Hindlimb muscle (tissue), 1 donor: ENCODE measurements around the gene MYH6. TPM values are rescaled to one million over a fixed set of nuclear protein-coding genes. Genes with fewer than 3 reads are reported as not detected.
"Not testable (repeated sequence)": the region's sequence is repeated elsewhere in the genome, so short reads cannot be mapped to it uniquely, and the experiment has no call there.

Source experiments
- DNase-seq: peaks from one replicate; pipeline ENCODE4 v3.0.0-alpha.2; 2013
- polyA plus RNA-seq: library from polyadenylated mRNA; unstranded; fragments of 120-200 nt; gene quantifications from one replicate; pipeline ENCODE4 v1.2.1, GENCODE V29; 2013; ENCODE audit not compliant: insufficient read length

The MYH6 gene
- polyA plus RNA-seq = 3.2 TPM

DNA sequence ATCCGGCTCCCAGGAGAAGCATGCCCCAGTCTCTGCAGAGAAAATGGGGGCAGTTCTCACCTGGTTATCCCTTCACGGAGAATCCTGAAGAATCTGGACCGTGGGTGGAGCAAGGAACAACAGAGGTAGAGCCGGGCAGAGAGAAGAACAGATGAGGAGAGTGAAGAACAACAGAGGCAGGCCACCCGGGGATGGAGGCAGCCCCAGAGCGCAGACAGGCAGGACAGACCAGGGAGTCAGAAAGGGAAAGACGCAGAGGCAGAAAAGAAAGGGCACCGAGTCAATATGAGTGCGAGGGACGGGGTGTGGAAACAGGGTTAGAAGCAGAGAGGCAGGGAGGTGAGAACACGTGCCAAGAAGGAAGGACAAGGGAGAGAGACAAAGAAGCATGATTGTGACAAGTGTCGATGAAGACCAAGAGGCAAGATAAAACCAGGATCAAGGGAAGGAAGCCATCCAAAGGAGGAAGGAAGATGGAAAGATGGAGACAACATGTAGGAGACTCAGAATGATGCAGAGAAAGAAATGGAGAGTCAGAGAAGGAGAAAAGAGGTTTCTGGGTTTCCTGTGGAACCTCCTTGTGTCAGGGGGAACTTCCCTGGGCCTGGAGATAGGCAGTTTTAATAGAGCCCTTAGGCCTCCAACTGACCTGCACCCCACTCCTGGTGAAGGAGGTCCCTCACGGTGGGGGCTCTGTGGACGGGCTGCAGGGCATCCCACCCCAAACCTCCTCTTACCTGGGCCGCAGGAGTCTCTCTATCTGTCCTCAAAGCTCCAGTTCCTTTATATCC, at the start of gene MYH6:
Gene MYH6, minus strand, starts transcription at position 758 of the 791 bp plus-strand sequence. CDS start 1,050 bp downstream, outside the sequence.
- no peak for DNase-seq

DNA sequence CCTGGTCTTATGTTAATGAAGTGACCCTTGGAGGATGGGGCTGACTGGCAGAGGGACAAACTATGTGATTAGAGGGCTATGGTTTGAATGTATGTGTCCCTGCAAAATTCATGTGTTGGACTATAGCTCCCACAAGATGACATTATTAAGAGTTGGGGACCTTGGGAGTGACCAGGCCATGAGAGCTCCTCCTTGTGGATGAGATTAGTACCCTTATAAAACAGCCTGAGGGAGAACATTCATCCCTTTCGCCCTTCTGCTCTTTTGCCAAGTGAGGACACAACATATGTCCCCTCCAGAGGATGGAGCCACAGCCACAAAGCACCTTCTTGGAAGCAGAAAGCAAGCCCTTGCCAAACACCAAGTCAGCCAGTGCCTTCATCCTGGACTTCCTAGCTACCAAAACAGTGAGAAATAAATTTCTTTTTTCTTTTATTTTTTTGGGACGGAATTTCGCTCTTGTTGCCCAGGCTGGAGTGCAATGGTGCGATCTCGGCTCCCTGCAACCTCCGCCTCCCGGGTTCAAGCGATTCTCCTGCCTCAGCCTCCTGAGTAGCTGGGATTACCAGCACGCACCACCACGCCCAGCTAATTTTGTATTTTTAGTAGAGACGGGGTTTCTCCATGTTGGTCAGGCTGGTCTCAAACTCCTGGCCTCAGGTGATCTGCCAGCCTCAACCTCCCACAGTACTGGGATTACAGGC, 49.0 kb upstream of the MYH6 start:
- DNase-seq = not testable (repeated sequence)

DNA sequence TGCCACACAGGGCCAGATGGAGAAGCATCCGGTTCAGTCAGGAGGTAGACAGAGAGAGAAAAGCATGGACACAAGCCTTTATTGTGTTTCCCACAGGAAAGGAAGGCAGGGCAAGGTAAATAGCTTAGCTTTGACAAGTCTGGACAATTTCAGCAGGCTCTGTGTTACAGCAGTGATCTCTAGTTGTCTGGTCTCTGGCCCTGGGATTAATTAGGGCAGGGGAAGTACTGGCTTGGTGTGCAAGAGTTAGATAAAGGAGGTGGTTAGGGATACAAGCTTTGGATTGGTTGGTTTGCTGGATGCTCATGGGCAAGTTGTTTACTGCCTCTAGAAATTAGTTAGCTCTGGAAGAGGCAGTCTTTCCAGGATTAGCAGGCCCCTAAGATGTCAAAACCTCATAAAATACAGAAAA, 46.4 kb upstream of the MYH6 start:
- DNase-seq = no peak

GRCh38 chr14:23452237-23452636, 44.2 kb upstream of the MYH6 start:
- DNase-seq = no peak

DNA sequence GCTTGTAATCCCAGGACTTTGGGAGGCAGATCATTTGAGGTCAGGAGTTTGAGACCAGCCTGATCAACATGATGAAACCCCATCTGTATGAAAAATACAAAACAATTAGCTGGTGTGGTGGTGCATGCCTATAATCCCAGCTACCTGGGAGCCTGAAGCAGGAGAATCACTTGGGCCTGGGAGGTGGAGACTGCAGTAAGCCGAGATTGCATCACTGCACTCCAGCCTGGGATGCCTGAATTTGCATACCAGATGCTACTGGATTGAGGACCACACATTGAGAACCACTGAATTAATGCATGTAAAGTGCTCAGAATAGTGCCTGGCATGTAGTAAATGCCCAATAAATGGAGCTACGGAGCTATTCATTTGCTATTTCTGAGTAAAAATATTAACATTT, 42.3 kb upstream of the MYH6 start:
- no peak for DNase-seq

DNA sequence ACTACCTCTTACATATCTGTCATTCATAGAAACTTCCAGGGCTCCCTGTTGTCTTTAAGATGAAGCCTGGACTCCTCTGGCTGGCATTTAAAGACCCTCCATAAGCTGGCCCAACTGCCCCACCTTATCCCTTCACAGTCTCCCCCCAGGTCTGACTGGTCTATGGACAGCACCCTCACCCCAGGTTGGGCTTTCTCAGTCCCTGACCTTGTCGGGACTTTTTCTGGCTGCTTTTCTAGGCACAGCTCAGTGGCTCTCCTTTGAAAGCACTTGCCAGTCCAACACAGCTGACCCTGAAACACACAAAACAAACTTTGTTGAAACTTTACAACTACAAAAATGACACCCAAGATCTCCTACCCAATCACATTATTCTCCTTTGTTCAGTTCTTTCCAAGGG, 41.2 kb upstream of the MYH6 start:
- DNase-seq = no peak

DNA sequence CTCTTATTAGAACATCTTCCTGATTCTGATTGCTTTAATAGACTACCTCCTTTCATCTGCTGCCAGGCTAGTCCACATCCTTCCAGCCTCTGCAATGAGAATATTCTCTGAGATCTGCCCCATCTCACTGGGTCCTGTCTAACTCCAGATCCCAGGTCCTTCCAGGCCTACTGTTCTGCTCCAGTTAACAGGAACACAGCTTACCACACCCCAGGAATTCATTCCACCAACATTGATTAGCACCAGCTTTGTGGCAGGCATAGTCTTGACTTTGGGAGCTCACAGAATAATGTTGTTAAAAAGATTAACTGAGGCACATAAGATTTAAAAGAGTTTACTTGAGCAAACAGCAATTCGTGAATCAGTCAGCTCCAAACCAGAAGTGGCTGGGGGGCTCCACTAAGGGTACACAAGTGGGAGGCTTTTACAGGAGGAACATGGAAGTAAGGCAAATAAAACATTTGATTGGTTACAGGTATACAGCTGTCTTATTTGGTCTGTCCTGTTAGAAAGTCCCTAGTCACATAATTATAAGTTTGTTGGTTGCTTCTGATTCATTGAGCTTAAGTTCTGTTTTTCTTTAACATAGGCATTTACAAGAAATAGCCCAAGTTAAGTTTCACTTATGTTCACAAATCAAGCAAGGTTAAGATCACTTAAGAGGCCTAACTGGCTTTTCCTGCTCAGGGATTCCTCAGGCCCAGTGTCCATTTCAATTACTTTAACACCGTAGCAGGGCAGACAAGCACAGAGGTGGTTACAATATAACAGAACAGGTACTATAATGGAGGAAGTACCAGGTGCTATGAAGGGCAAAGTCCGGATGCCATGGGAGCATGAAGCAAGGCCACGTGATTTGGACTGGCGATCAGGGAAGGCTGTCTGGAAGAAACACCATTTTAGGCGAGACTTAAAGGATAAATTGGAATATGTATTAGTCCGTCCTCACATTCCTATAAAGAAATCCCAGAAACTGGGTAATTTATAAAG, 39.6 kb upstream of the MYH6 start:
- no peak for DNase-seq

- no peak for DNase-seq
Observed at GRCh38 chr14:23446291-23446851, 38.3 kb upstream of the MYH6 start.

DNA sequence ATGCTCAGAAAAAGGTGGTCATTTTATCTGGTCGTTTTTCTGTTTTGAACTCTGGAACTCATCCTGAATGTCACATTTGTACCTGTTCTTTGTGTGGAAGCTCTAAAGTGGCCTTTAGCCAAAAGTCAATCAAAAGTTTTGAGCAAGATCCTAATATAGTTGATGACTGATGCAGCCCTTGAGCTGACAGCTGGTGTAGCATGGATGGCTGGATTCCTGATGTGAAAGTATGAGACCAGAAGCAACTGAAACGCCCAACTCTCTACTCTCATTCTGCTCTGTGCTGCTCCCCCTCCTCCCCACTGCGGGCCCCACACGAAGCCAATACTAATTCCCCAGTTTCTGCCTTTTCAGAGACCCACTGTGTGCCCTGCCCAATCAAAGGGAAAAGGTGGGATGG, 37.7 kb upstream of the MYH6 start:
- no peak for DNase-seq

GRCh38 chr14:23444314-23444713, 36.2 kb upstream of the MYH6 start:
- DNase-seq = no peak

DNA sequence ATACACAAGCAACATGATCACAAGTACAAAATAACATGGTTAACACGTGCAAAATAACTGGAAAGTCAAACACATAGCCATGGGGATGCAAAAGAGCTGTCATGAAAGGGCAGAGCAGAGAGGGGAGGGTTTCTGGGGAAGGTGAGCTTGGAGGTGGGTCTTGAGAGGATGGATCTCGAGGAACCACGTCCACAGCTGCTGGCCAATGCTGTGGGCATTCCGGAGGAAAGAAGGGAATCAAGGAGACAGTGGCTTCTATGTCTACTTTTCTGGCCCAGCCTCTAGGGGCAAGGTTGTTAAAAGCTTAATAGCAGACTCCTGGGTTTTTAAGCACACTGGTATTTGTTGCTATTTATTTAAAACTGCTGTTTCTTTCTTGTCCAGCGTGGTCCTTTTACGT, 35.8 kb upstream of the MYH6 start:
- DNase-seq = no peak

GRCh38 chr14:23443411-23443812, 35.3 kb upstream of the MYH6 start:
- no peak for DNase-seq

GRCh38 chr14:23442721-23443356, 34.8 kb upstream of the MYH6 start:
- no peak for DNase-seq

- no peak for DNase-seq
Observed at GRCh38 chr14:23441076-23441475, 33.0 kb upstream of the MYH6 start.

- no peak for DNase-seq
Observed at GRCh38 chr14:23439107-23439835, 31.2 kb upstream of the MYH6 start.

GRCh38 chr14:23438101-23438971, 30.3 kb upstream of the MYH6 start:
- no peak for DNase-seq

GRCh38 chr14:23437133-23438100, 29.3 kb upstream of the MYH6 start:
- DNase-seq = no peak

DNA sequence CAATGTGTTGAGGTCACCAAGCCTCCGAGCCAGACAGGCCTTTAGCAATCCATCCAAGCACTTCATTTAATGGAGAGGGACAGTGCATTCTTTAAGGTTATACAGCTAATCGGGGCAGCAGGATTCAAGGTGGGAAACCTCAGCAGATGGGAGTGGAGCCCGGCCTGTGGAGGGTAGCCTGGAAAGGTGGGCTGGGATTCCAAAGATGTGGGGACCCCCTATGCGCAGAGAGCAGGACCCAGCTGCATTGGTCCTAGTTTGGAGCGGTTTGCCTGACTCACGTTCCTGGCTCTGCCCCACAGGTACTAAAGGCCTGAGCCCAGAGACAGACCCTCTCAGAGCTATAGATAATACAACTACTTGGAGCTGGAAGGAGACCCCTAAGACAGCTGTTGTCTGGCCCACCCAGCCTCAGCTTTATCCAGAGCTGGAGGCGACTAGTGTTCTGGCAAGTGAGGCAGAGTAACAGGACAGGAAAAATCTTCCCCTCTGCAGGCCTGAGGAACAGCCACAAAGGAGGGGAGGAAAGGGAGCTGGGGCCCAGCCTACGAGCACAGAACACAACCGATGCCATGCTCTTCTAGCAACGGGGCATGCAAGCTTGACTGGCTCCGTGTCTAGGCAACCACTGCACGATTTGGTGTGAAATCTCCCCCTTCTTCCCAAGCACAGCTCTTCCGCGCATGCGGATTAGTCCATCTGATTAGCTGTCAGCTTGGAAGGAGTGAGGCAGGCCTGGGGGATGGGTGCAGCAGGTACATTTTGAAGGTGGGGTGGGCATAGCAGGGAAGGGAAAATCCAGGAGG, 28.5 kb upstream of the MYH6 start:
- peak; percentile 26 for DNase-seq
